ENCODE results near the gene FRMD6.
"Not testable (repeated sequence)": the region's sequence is repeated elsewhere in the genome, so short reads cannot be mapped to it uniquely, and the experiment has no call there.

DNA sequence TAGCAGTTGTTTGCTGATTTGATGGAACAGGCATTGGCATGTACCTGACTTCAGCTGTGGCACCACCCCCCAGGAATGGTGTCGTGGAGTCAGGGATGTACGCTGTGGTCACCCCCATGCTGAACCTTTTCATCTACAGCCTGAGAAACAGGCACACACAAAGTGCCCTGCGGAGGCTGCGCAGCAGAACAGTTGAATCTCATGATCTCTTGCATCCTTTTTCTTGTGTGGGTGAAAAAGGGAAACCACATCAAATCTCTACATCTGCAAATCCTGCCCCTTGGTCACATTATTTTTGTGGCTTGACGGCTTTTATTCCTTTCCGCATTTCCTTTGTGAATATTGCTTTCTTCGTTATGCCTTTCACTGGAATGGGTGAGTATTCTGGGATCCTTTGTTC is 106.0 kb downstream of the FRMD6 start:
- not testable (repeated sequence) for TF ChIP-seq FOXA1 (IDR thresholded peaks at IDR 0.05); ZNF384 (IDR thresholded peaks at IDR 0.05); BHLHE40 (IDR thresholded peaks at IDR 0.05; ENCODE audit: borderline replicate concordance); LEF1 (IDR thresholded peaks at IDR 0.05; ENCODE audit: borderline replicate concordance); FOXM1 (IDR thresholded peaks at IDR 0.05; ENCODE audit: borderline replicate concordance); SP1 (IDR thresholded peaks at IDR 0.05); FOXK2 (IDR thresholded peaks at IDR 0.05); NFRKB (IDR thresholded peaks at IDR 0.05); SUZ12 (IDR thresholded peaks at IDR 0.05)
